HL-60 (cell line): ENCODE results near the gene MAPRE3.

ENCODE experiments used
- DNase-seq, 2 experiments: peaks; one replicate each; pipeline ENCODE4 v3.0.0-alpha.2; 2010 to 2020; ENCODE audit warnings: low read depth in 1 of 2, low spot score in 1 of 2
- H3K27ac ChIP-seq: fragments of 250-450 bp; sonication (Bioruptor Pico); replicated peaks from 2 replicates; pipeline ENCODE4 v1.5.1; 2020; ENCODE audit warnings: mild to moderate bottlenecking, moderate library complexity
- H3K27me3 ChIP-seq: fragments of 250-450 bp; sonication (Bioruptor Pico); 2 replicates; pipeline ENCODE4 v1.5.1; 2021; ENCODE audit warnings: mild to moderate bottlenecking, moderate library complexity; ENCODE audit not compliant: insufficient read depth, poor library complexity, severe bottlenecking
- H3K4me3 ChIP-seq: replicated peaks from 2 replicates; pipeline ENCODE4 v1.5.1; 2011; ENCODE audit warnings: mild to moderate bottlenecking, control low read depth, low read length; ENCODE audit not compliant: insufficient read depth
- GABPA ChIP-seq: IDR thresholded peaks from 2 replicates; pipeline ENCODE4 v1.6.1; 2012; ENCODE audit warnings: low read depth
- POLR2AphosphoS5 ChIP-seq: IDR thresholded peaks from 2 replicates; pipeline ENCODE4 v1.6.1; 2012; ENCODE audit warnings: low read depth
- SPI1 ChIP-seq: IDR thresholded peaks from 2 replicates; pipeline ENCODE4 v1.6.1; 2012; ENCODE audit warnings: low read depth, mild to moderate bottlenecking, borderline replicate concordance
- TF ChIP-seq, protein P1 (sequence below): IDR thresholded peaks from 2 replicates; pipeline ENCODE4 v1.6.1; 2012; ENCODE audit warnings: low read depth; ENCODE audit not compliant: insufficient replicate concordance
- TF ChIP-seq, protein P2 (sequence below): IDR thresholded peaks from one replicate; pipeline ENCODE4 v1.5.1; 2011; ENCODE audit warnings: low read length, control low read depth, inconsistent platforms; ENCODE audit not compliant: insufficient read depth

The MAPRE3 gene

DNA sequence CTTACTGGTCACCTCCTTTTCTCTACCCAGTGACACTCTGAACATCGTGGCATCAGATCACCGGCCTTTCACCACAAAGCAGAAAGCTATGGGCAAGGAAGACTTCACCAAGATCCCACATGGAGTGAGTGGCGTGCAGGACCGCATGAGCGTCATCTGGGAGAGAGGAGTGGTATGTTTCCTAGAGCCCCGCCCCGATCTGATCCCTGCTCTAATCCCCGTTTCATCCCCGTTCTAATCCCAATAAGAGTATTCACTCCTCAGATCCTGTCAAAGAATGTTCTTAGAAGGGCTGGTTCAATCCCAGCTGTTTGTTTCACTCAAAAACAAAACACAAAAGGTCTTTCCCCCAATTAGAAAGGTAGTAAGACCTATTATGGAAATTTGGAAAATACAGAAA is 30.4 kb upstream of the MAPRE3 start:
- no peak for DNase-seq
- H3K4me3 ChIP-seq = no peak overlapping the region
- TF ChIP-seq, protein P1, sequence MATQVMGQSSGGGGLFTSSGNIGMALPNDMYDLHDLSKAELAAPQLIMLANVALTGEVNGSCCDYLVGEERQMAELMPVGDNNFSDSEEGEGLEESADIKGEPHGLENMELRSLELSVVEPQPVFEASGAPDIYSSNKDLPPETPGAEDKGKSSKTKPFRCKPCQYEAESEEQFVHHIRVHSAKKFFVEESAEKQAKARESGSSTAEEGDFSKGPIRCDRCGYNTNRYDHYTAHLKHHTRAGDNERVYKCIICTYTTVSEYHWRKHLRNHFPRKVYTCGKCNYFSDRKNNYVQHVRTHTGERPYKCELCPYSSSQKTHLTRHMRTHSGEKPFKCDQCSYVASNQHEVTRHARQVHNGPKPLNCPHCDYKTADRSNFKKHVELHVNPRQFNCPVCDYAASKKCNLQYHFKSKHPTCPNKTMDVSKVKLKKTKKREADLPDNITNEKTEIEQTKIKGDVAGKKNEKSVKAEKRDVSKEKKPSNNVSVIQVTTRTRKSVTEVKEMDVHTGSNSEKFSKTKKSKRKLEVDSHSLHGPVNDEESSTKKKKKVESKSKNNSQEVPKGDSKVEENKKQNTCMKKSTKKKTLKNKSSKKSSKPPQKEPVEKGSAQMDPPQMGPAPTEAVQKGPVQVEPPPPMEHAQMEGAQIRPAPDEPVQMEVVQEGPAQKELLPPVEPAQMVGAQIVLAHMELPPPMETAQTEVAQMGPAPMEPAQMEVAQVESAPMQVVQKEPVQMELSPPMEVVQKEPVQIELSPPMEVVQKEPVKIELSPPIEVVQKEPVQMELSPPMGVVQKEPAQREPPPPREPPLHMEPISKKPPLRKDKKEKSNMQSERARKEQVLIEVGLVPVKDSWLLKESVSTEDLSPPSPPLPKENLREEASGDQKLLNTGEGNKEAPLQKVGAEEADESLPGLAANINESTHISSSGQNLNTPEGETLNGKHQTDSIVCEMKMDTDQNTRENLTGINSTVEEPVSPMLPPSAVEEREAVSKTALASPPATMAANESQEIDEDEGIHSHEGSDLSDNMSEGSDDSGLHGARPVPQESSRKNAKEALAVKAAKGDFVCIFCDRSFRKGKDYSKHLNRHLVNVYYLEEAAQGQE = no peak
- no peak for TF ChIP-seq GABPA
- no peak for TF ChIP-seq SPI1
- TF ChIP-seq, protein P2, sequence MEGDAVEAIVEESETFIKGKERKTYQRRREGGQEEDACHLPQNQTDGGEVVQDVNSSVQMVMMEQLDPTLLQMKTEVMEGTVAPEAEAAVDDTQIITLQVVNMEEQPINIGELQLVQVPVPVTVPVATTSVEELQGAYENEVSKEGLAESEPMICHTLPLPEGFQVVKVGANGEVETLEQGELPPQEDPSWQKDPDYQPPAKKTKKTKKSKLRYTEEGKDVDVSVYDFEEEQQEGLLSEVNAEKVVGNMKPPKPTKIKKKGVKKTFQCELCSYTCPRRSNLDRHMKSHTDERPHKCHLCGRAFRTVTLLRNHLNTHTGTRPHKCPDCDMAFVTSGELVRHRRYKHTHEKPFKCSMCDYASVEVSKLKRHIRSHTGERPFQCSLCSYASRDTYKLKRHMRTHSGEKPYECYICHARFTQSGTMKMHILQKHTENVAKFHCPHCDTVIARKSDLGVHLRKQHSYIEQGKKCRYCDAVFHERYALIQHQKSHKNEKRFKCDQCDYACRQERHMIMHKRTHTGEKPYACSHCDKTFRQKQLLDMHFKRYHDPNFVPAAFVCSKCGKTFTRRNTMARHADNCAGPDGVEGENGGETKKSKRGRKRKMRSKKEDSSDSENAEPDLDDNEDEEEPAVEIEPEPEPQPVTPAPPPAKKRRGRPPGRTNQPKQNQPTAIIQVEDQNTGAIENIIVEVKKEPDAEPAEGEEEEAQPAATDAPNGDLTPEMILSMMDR = no peak
- no peak for TF ChIP-seq POLR2AphosphoS5
- H3K27me3 ChIP-seq = peaks cover 3% of the 10 kb centered on the region
- H3K27ac ChIP-seq = no peak overlapping the region

DNA sequence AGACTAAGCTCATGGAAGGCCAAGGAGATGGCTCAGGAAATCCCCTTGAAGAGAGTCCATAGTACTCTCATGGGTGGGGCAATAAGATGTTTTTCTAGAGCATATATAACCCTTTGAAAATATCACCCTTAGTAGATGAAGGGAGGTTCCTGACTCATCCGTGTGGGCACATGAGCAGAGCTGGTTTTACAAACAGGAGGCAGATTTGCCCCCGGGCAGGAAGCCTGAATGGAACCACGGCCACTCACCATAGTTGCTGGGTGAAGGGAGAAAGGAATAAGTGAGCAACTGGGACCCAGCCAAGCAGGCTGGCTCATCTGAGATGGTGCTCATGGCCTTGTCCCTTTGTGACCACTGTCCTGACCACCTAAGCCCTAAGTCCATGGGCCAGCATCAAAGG is 29.0 kb upstream of the MAPRE3 start:
- TF ChIP-seq SPI1 (no peak), POLR2AphosphoS5 (no peak), GABPA (no peak)
- TF ChIP-seq, protein P2 = no peak
- TF ChIP-seq, protein P1 = no peak
- Histone ChIP-seq H3K4me3 (no peak overlapping the region), H3K27me3 (peaks cover 3% of the 10 kb centered on the region), H3K27ac (no peak overlapping the region)
- DNase-seq = no peak

DNA sequence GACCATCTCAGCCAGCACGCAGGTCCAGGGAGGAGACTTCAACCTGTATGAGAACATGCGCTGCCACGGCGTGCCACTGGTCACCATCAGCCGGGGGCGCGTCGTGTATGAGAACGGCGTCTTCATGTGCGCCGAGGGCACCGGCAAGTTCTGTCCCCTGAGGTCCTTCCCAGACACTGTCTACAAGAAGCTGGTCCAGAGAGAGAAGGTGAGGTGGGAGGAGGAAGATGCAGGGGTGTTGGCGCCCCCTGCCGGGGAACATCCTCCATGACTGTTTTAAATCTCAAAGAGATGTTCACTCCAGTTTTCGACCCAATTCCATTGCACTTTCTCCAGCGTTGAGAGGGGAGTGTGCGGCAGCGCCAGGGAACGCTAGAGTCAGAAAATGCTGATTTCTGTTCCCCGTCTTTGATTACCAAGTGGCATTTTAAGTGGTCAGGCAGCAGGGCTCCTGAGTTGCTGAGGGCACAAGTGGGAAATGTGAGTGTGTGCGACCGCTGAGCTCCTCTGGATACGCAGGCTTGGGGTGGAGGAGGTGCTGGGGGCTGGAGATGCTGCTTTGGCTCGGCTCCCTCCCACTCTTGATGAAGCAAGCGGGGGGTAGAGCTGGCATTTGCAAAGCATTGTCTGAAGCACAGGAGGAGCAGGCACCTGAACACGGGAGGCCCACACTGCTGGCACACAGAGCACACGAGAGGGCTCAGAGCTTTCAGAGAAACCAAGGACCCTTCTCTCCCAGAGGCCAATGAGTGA is 27.7 kb upstream of the MAPRE3 start:
- peaks cover 3% of the 10 kb centered on the region for H3K27me3 ChIP-seq
- H3K4me3 ChIP-seq = no peak overlapping the region
- TF ChIP-seq SPI1 (no peak), GABPA (no peak), POLR2AphosphoS5 (no peak)
- TF ChIP-seq, protein P1 = no peak
- TF ChIP-seq, protein P2 = peak; percentile 71
- H3K27ac ChIP-seq = no peak overlapping the region
- DNase-seq = peak; percentile 36 to 62
